OCI-LY7 (cell line): ENCODE measurements around the gene TSHZ3.

Source experiments
- EZH2phosphoT487 ChIP-seq: fragments of 200-600 bp; sonication (generic); IDR thresholded peaks from 2 replicates; pipeline ENCODE4 v1.6.1; 2018; ENCODE audit warnings: low read depth, borderline replicate concordance, mild to moderate bottlenecking, mixed run types, antibody characterized with exemption, low read length, moderate library complexity, mixed read lengths
- TF ChIP-seq, protein P1 (sequence below): fragments of 200-600 bp; sonication (generic); conservative IDR thresholded peaks from 2 replicates; pipeline ENCODE4 v1.5.1; 2014; ENCODE audit warnings: mild to moderate bottlenecking, antibody characterized with exemption, low read length, moderate library complexity, mixed read lengths

GRCh38 chr19:31334101-31334848 is 15.0 kb downstream of the TSHZ3 start:
- TF ChIP-seq, protein P1, sequence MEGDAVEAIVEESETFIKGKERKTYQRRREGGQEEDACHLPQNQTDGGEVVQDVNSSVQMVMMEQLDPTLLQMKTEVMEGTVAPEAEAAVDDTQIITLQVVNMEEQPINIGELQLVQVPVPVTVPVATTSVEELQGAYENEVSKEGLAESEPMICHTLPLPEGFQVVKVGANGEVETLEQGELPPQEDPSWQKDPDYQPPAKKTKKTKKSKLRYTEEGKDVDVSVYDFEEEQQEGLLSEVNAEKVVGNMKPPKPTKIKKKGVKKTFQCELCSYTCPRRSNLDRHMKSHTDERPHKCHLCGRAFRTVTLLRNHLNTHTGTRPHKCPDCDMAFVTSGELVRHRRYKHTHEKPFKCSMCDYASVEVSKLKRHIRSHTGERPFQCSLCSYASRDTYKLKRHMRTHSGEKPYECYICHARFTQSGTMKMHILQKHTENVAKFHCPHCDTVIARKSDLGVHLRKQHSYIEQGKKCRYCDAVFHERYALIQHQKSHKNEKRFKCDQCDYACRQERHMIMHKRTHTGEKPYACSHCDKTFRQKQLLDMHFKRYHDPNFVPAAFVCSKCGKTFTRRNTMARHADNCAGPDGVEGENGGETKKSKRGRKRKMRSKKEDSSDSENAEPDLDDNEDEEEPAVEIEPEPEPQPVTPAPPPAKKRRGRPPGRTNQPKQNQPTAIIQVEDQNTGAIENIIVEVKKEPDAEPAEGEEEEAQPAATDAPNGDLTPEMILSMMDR = no peak
- no peak for TF ChIP-seq EZH2phosphoT487
